T47D (cell line): ENCODE measurements around the gene RMC1.

Experiments
- DNase-seq, 2 experiments: peaks; one replicate each; pipeline versions ENCODE4 v3.0.0 to v3.0.0-alpha.2; 2011 to 2012; ENCODE audit warnings: low read depth in 1 of 2, low spot score in 1 of 2
- JUND ChIP-seq: IDR thresholded peaks from 2 replicates; pipeline ENCODE4 v1.6.1; 2012; ENCODE audit warnings: low read depth
- in situ Hi-C: cut with HindIII; loops from 2 replicates; pipeline ENCODE4 v1.10.0; 2016; ENCODE audit warnings: low sequenced_read_pairs, low pct_unique_long_range_greater_than_20kb

RMC1 gene

DNA sequence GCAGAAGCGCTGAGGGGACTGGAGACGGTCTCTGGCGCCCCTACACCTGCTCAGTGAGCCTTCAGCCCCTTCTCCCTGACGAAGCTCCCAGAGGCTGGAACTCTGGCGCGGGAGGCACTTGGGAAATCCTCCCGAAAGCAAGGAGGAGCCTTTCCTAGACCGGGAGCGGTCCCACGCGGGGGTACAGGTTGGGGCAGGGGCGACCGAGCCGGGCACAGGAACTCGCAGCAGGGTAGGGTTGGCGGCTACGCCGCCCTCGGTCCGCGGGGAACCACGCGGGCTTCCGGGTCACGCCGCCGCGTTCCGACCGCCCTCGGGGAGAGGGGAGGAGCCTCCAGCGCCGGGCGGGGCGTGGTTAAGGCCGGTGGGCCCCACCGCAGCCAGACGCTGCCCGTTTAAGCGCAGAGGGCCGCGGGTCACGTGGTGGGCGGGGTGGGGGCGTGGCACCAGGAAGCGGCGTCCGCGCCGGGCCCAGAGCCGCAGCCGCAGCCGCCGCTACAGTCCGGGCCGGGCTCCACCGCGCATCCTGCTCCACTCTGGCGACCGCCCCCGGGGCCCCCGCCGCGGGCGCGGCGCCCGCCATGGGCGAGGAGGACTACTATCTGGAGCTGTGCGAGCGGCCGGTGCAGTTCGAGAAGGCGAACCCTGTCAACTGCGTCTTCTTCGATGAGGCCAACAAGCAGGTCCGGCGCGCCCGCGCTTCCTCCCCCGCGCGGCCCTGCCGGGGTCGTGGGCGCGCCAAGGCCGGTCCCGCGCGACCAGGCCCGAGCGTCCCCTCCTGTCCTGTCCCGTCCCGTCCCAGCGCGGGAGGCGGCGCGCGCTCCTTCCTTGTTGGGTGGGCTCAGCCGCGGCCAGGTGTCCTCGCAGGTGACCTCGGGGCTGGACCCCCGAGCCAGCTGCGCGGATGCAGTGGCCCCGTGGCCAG is at the start of gene RMC1:
TSS of gene RMC1 (plus strand) at position 474 of the 925 bp plus-strand sequence. CDS start at position 582, 108 bp downstream.
- DNase-seq, result peak; percentile 66 to 93
- in situ Hi-C loops, result no loop called here
- no peak for TF ChIP-seq JUND

DNA sequence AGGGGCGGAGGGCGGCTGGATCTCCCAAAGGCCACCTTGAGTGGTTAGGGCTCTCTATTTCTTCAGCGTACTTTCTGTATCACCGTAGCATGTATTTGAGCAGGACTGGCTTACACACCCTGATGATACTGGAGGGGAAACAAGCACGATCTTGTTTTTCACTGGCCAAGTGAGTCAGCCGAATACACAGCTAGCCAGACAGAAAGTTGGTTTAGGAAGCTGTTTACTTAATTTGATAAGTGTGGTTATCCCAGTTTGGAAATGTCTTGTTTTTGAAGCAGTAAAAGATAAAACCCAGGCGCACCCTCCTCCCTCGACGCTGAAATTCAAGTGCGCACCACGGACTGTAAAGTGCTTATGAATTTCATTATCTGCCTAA is 49.6 kb upstream of the RMC1 start:
- in situ Hi-C loops, result no loop called here
- TF ChIP-seq JUND, result no peak
- DNase-seq, result no peak

DNA sequence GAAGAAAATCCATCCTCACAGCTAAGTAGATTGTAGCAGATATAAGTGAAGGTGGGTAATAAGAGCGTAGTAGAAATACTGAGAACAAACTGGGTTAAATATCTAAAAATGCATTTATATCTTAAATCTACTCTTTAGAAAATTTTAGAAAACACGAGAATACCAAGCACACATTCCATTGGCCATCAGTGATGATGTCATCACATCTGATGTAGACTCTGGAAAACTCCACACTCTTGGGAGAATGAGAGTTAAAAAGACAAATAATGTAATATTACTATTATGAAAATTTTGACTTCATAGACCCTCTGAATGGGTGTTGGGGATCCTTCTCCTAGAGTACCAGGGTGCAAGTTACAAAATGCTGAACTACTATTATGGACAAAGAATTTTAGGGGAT is 46.5 kb upstream of the RMC1 start:
- no peak for DNase-seq
- in situ Hi-C loops, result no loop called here
- no peak for TF ChIP-seq JUND

DNA sequence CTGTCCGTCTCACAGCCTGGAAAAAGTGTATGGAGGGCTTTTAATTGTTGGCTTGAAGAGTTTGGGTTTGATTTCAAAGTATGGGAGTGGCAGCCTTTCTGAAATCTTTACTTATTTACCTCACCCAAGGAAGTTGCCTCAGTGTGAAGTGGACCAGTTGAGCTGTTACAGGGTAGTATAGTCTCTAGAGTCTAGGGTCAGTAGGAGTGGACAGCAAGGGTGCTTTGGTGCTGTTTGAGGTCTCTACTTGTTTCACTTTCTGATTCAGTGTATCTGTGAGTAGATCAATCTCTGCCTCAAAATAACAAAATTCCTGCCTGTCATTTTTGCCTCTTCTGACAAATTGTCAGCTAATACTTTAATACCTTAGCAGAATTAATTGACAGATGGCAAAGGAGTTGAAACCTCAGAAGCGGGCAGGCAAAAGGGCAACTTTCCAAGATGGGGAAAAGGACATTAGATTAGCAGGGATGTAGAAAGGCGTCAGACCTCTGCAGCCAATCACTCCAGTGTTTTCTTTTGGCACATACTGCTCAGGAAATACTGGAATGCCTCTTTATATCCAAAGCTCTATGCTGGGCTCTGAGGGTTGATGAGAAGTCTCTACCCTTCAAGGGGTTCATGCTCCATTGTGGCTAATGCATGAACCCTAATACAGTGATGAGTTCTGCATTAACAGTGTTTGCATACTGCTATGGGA is 44.3 kb upstream of the RMC1 start:
- TF ChIP-seq JUND, result no peak
- in situ Hi-C loops, result no loop called here
- no peak for DNase-seq

DNA sequence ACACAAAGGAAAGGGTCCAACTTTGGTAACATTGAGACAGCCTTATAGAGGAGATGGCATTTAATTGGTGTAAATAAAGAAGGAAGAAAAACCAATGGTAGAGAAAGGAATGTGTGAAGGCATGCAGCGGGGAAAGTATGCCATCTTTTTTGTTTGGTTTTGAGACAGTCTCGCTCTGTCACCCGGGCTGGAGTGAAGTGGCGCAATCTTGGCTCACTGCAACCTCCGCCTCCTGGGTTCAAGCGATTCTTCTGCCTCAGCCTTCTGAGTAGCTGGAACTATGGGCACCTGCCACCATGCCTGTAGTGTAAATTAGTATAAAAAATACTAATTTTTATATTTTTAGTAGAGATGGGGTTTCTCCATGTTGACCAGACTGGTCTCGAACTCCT is 43.8 kb upstream of the RMC1 start:
- no peak for DNase-seq
- no peak for TF ChIP-seq JUND

DNA sequence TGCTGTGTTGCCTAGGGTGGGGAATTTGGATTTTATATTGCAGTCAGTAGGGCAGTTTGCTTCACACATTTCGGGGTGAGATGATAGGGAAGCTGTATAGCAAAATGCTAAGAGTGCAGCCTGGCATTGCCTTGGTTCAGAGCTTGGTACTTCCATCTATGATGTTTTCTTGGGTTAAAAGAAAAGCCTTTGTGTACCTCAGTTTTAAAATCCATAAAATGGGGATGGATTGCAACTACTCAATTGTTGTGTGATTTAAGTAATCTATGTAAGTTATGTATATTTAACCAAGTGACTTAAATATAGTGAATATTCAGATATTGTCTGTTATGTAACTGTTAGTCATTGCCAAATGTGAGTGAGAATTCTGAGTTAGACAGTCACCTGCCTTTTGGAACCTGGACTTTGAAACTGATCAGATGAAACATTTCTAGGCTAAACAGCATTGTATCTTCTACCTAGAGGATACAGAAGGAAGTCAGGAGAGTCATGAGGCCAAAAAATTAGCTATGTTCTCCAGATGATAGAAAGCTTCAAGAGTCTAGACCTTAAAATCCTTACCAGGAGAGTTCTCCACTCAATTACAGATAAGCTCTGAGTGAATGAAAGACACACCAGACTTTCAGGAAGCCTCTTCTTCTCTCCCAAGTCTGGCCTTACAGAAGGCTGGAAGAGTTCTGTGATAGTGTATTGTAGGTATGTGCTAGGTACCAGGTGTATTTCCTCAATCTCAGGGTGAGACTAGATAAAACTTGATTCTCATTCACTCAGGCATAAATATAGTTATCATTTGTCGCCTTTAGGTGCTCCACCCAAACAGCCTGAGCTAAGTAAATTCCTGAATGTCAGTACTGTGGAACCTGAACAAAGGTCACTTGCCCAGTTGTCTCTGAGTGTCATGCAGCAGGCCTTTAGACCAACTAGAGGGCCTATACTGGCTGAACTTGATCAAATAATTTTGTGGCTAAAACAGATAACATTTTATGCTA is 42.7 kb upstream of the RMC1 start:
- DNase-seq, result no peak
- in situ Hi-C loops, result no loop called here
- TF ChIP-seq JUND, result no peak

More for the DNA sequence above, 43.8 kb upstream of the RMC1 start:
- in situ Hi-C loops, result no loop called here

DNA sequence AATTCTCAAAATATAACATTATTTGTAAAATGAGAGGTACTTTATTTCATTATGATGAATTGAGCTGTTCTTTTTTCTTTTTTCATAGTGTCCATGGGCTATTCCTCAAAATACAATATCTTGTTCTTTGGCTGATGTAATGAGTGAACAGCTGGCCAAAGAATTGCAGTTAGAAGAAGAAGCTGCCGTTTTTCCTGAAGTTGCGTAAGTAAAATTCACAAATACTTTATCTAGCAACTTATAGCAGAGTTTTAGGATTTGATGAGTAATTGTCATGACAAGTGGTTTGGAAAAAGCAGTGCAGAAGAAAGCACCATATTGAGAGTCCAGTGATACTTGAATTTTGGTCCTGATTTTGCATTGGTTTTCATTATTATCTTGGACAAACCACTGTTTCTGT is 40.4 kb upstream of the RMC1 start:
- no peak for TF ChIP-seq JUND
- DNase-seq, result no peak
- in situ Hi-C loops, result no loop called here

DNA sequence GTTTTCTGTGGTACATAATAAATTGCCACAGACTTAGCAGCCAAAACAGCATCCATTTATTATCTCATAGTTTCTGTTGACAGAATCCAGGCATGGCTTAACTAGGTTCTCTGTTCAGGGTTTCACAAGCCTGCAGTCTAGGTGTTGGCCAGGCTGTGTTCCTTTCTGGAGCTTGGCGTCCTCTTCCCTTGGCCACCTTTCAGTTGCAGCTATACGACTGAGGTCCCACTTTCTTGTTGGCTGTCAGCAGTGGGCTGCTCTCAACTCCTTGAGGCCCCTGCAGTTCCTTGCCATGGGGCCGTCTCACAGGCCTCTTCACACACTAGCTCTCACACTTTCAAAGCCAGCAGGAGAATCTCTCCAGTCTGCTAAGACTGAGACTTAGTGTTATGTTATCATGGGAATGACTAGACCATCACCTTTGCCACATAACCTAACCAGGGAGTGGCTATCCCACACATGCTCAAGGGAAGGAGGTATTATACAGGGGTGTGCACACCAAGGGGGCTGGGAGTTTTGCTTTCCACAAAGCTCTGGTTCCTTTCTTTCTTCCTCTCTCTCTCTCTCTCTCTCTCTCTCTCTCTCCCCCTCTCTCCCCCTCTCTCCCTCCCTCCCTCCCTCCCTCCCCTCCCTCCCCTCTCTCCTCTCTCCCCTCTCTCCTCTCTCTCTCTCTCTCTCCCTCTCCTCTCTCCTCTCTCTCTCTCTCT is 34.4 kb upstream of the RMC1 start:
- in situ Hi-C loops, result no loop called here
- TF ChIP-seq JUND, result no peak
- DNase-seq, result no peak

DNA sequence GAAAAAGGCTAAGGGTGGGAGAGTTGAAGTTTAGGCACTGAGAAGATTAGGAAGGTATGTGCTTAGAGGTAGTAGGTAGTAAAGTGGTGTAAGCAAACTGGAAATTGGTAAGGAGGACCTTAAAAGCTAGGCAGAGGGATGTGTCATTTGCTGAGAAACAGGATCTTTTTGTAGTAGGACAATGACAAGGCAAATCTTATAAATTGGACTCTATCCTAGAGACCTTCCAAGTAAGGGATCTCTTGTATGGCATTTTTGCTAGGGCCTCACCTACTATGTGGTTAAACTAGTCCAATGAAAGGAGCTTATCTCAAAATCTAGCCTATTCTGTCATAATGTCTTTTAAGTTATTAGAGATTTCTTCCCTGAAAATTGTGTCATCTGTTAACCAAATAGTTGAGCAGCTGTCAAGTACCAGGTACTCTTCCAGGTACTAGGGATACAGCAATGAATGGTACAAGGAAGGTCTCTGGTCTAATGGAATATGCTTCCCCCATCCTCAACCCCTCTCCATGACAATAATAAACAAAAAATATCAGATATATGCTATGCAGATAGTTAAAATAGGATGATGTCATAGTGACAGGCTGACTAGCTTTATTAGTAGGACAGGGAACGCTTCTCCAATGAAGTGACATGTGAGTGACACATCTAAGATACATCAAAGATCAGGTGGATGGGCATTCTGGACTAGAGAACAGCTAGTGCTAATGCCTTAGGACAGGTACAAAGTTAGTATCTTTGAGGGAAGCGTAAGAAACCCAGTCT is 32.5 kb upstream of the RMC1 start:
- in situ Hi-C loops, result no loop called here
- TF ChIP-seq JUND, result no peak
- no peak for DNase-seq

DNA sequence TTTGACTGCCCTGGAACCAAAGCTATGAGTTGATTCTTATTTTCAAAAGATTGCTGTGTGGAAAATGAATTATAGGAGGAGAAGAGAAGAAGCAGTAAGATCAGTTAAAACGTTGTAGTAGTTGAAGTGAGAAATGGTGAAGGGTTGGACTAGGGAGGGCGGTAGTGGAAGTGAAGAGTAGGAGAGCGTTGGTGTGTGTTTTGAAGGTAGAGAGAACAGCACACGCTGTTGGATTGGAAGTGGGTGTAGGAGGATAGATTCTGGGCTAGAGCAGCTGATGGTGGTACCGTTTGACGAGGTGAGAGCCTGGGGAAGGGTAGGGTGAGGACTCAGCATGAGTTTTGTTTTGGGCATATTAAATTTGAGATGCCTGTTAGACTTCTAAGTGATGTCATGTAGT is 31.8 kb upstream of the RMC1 start:
- in situ Hi-C loops, result no loop called here
- no peak for DNase-seq
- TF ChIP-seq JUND, result no peak

DNA sequence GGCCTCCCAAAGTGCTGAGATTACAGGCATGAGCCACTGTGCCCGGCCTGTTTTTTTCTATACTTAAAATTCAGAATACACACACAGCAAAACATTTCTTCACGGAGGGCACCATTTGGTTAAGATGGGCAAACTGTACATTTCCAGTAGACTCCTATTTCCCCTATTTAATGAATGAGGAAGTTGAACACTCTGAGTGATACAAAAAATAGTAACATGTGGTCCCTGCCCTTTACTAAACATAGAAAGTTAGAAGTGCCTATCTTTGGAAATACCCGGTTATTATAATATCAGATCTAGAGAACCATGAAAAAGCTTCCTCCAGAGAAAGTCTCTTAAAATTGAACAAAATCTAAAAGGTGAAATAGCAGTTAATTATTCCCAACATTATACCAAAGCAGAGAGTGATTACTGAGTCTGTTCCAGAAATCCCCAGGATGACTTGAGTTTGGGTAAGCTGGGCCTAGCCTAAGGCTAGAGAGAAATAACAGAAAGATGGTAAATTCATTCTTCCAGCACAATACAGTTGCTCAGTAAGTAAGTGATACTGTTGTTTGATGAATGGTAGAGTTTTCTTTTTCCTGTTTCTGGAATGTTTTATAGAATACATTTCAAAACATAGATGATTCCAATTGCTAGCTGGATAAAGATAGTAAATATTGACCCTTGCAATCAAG is 23.3 kb upstream of the RMC1 start:
- DNase-seq, result no peak
- in situ Hi-C loops, result no loop called here
- no peak for TF ChIP-seq JUND
